Measurements from ENCODE around the gene CPSF4.
"Not testable (repeated sequence)": the region's sequence is repeated elsewhere in the genome, so short reads cannot be mapped to it uniquely, and the experiment has no call there.

Gene CPSF4

GRCh38 chr7:99490878-99491277, 52.1 kb downstream of the CPSF4 start:
- no peak for DNase-seq (ENCODE audit: low read depth in 2 of 2)

GRCh38 chr7:99493823-99494222, 55.1 kb downstream of the CPSF4 start:
- DNase-seq (ENCODE audit: low read depth in 2 of 2): no peak

GRCh38 chr7:99497766-99498545, 59.2 kb downstream of the CPSF4 start:
- DNase-seq (ENCODE audit: low read depth in 2 of 2): no peak

GRCh38 chr7:99498546-99498944, 59.8 kb downstream of the CPSF4 start:
- no peak for DNase-seq (ENCODE audit: low read depth in 2 of 2)

GRCh38 chr7:99499371-99499720, 60.6 kb downstream of the CPSF4 start:
- DNase-seq (ENCODE audit: low read depth in 2 of 2): no peak

- DNase-seq (ENCODE audit: low read depth in 2 of 2): peak; percentile 78 to 82
Measured at GRCh38 chr7:99499721-99500636, 61.2 kb downstream of the CPSF4 start, which contains the start of gene ZNF394. Gene ZNF394, minus strand, starts transcription at chr7:99500281. Its CDS starts 188 bp downstream, at chr7:99500093.

- no peak for DNase-seq (ENCODE audit: low read depth in 2 of 2)
Measured at GRCh38 chr7:99500637-99501009, 61.9 kb downstream of the CPSF4 start.

GRCh38 chr7:99501236-99501635, 62.5 kb downstream of the CPSF4 start:
- DNase-seq (ENCODE audit: low read depth in 2 of 2): not testable (repeated sequence)

GRCh38 chr7:99504281-99504602, 65.5 kb downstream of the CPSF4 start:
- DNase-seq (ENCODE audit: low read depth in 2 of 2): no peak

GRCh38 chr7:99504603-99505323, 66.0 kb downstream of the CPSF4 start, which contains the start of gene ZKSCAN5:
Gene ZKSCAN5, plus strand, starts transcription at chr7:99504662. Its CDS starts 1,383 bp downstream, at chr7:99506045.
- DNase-seq (ENCODE audit: low read depth in 2 of 2): peak; percentile 93

- DNase-seq (ENCODE audit: low read depth in 2 of 2): no peak
Measured at GRCh38 chr7:99505324-99505662, 66.5 kb downstream of the CPSF4 start.

Data from fibroblast of skin of left quadriceps (primary cell).